SK-N-SH (cell line): ENCODE measurements around the gene CDKN1A. TPM values are rescaled to one million over a fixed set of nuclear protein-coding genes. Genes with fewer than 3 reads are reported as not detected.

Experiments
- ELF1 ChIP-seq: IDR thresholded peaks from 2 replicates; pipeline ENCODE4 v1.4.0; 2012
- FOXJ3 ChIP-seq: sonication (generic); formaldehyde crosslinking; IDR thresholded peaks from 2 replicates; pipeline ENCODE4 v1.5.1; 2020; ENCODE audit warnings: mild to moderate bottlenecking, missing genetic modification reagents
- JUND ChIP-seq: IDR thresholded peaks from 2 replicates; pipeline ENCODE4 v1.4.0; 2012
- NRF1 ChIP-seq: IDR thresholded peaks from 2 replicates; pipeline ENCODE4 v1.6.1; 2012; ENCODE audit warnings: low read depth, mild to moderate bottlenecking, low read length
- RCOR1 ChIP-seq: fragments of 150-350 bp; IDR thresholded peaks from 2 replicates; pipeline ENCODE4 v1.6.1; 2017; ENCODE audit warnings: antibody characterized with exemption, low read length
- REST ChIP-seq: IDR thresholded peaks from 2 replicates; pipeline ENCODE4 v1.6.1; 2012; ENCODE audit warnings: mild to moderate bottlenecking, low read depth, low read length, moderate library complexity
- RXRA ChIP-seq: IDR thresholded peaks from 2 replicates; pipeline ENCODE4 v1.4.0; 2012; ENCODE audit warnings: low read depth, mild to moderate bottlenecking, borderline replicate concordance
- SIN3A ChIP-seq: IDR thresholded peaks from 2 replicates; pipeline ENCODE4 v1.6.1; 2012; ENCODE audit warnings: low read depth, mild to moderate bottlenecking, low read length, moderate library complexity, borderline replicate concordance
- SMC3 ChIP-seq: IDR thresholded peaks from 2 replicates; pipeline ENCODE4 v1.6.1; 2012; ENCODE audit warnings: low read depth, low read length, improper control_type of control experiment
- TCF12 ChIP-seq: IDR thresholded peaks from 2 replicates; pipeline ENCODE4 v1.4.0; 2012
- YY1 ChIP-seq: IDR thresholded peaks from 2 replicates; pipeline ENCODE4 v1.4.0; 2012; ENCODE audit warnings: low read depth, mild to moderate bottlenecking
- ZBTB33 ChIP-seq: IDR thresholded peaks from 2 replicates; pipeline ENCODE4 v1.4.0; 2012; ENCODE audit warnings: low read depth, borderline replicate concordance
- polyA plus RNA-seq, 3 experiments: library from polyadenylated mRNA; depleted of rRNA; stranded (reverse); fragments of >200 nt; gene quantifications; 2 replicates each; pipeline ENCODE4 v1.2.3, GENCODE V29; 2012
- TF ChIP-seq, protein P1 (sequence below): IDR thresholded peaks from 2 replicates; pipeline ENCODE4 v1.4.0; 2012; ENCODE audit warnings: low read depth, borderline replicate concordance
- TF ChIP-seq, protein P2 (sequence below): fragments of 150-350 bp; IDR thresholded peaks from 2 replicates; pipeline ENCODE4 v1.6.1; 2017; ENCODE audit warnings: antibody characterized with exemption, low read length, low read depth, borderline replicate concordance

CDKN1A gene
- polyA plus RNA-seq, 1 of the 3 experiments (the other 2 are of a cell fraction): 747 TPM

DNA sequence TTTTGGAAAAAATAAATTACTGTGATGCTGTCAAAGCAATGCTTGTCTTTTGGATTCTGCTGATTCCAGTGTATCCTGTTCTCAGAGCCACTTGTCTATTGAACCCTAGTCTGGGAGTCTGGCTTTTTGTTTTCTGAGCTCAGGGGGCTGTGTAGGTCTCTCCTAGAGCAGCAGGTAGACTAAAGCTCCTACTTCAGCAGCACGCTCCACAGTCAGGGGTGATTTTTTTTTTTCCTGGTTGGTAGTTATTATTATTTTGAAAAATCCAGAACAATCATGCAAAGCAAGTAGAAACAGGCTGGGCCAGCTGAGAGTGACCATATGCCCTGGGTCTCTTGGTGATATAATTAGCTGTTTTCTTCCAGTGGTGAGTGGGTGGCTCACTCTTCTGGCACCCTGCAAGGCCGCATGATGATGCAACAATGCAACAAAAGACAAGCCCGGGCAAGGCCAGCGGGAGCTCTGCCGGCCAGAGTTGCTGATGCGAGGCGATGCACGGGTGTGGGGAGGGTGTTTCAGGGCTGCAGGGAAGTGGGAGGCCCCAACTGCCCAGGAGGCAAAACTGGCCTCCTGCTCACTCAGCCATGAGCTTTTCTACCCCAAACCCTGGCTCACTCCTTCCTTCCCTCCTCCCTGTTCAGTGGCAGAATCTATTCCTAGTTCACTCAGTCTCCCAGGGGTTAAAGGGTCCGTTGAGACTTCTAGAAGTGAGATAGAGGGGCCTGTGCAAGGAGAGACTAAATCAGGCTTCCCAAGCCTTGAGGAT, 11.5 kb upstream of the CDKN1A start (continued):
- TF ChIP-seq, protein P1, sequence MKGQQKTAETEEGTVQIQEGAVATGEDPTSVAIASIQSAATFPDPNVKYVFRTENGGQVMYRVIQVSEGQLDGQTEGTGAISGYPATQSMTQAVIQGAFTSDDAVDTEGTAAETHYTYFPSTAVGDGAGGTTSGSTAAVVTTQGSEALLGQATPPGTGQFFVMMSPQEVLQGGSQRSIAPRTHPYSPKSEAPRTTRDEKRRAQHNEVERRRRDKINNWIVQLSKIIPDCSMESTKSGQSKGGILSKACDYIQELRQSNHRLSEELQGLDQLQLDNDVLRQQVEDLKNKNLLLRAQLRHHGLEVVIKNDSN: no peak
- TF ChIP-seq RCOR1: peak; percentile 35; the same call in 1 of the 2 replicates
- peak; percentile 26; the same call in 1 of the 2 replicates for TF ChIP-seq YY1
- TF ChIP-seq, protein P2, sequence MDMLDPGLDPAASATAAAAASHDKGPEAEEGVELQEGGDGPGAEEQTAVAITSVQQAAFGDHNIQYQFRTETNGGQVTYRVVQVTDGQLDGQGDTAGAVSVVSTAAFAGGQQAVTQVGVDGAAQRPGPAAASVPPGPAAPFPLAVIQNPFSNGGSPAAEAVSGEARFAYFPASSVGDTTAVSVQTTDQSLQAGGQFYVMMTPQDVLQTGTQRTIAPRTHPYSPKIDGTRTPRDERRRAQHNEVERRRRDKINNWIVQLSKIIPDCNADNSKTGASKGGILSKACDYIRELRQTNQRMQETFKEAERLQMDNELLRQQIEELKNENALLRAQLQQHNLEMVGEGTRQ: no peak
- TF ChIP-seq NRF1: no peak
- TF ChIP-seq TCF12: peak; percentile 77
- no peak for TF ChIP-seq SIN3A
- no peak for TF ChIP-seq REST
- TF ChIP-seq FOXJ3: no peak
- no peak for TF ChIP-seq ZBTB33
- TF ChIP-seq ELF1: no peak
- no peak for TF ChIP-seq JUND
- peak; percentile 28; the same call in 1 of the 2 replicates for TF ChIP-seq RXRA
- 0 out of 2 replicates have a peak, but pooled peaks have one; percentile 2 for TF ChIP-seq SMC3
